Pancreas (tissue), 10 donors: ENCODE measurements around the gene ACTBL2. TPM values are rescaled to one million over a fixed set of nuclear protein-coding genes. Genes with fewer than 3 reads are reported as not detected.

Experiments
- ATAC-seq, 4 donors: fragments of 200-7000 bp; cut with Tn5 transposase; one replicate each; pipeline versions ENCODE4 v1.8.0 to v1.9.1; 2020; ENCODE audit warnings: mild to moderate bottlenecking in 4 of 4, moderate library complexity in 4 of 4
- DNase-seq, 6 donors: peaks; one replicate each; pipeline ENCODE4 v3.0.0-alpha.2; 2020
- FAIRE-seq: peaks from 2 replicates; lab custom pipeline; 2012; peaks lifted over from hg19 to GRCh38; lab: Jason Lieb, UNC
- H3K27ac ChIP-seq, 4 donors: fragments of 200-600 bp; sonication (generic); 1 replicate in 3 of 4; 2 replicates in 1 of 4; pipeline versions ENCODE4 v1.5.0 to v1.8.0; 2020
- H3K27me3 ChIP-seq, 4 donors: fragments of 200-600 bp; one replicate each; pipeline ENCODE4 v1.8.0; 2021
- H3K36me3 ChIP-seq, 3 donors: fragments of 200-600 bp; sonication (generic) in 1 of 3; one replicate each; pipeline versions ENCODE4 v1.5.0 to v1.8.0; 2020 to 2021
- H3K4me1 ChIP-seq, 3 donors: fragments of 200-600 bp; one replicate each; pipeline ENCODE4 v1.8.0; 2021
- H3K4me3 ChIP-seq, 4 donors: fragments of 200-600 bp; sonication (generic) in 2 of 4; one replicate each; pipeline versions ENCODE4 v1.5.0 to v1.8.0; 2020 to 2021
- H3K9me3 ChIP-seq, 4 donors: fragments of 200-600 bp; one replicate each; pipeline ENCODE4 v1.8.0; 2021
- CTCF ChIP-seq, 4 donors: fragments of 200-600 bp; sonication (generic) in 3 of 4; IDR thresholded peaks; one replicate each; pipeline versions ENCODE4 v1.5.0 to v1.8.0; 2021; ENCODE audit warnings: antibody characterized with exemption in 4 of 4
- WGBS, 2 donors: extraction: QIAGEN DNeasy Blood & Tissue Kit; methylation state at CpG; one replicate each; pipeline ENCODE4 v1.1.7; 2013; 5-methylcytosine and 5-hydroxymethylcytosine counted together
- intact Hi-C, 3 donors: fragments of 100-400 bp; cut with DNase I; formaldehyde crosslinking; loops; one replicate each; pipeline versions ENCODE4 v1.11.1 to v1.14.2; 2022
- polyA plus RNA-seq, 2 donors: library from polyadenylated mRNA; stranded (reverse); fragments of 200-250 nt; gene quantifications; one replicate each; pipeline ENCODE4 v1.2.3, GENCODE V29; 2013
- total RNA-seq, 6 donors: library from RNA; stranded (reverse); fragmentation: NEBNext Ultra II Directional in 4 of 6; extraction: Animal tissue kit (Norgen Biotek cat#: 25700) in 4 of 6; gene quantifications; one replicate each; pipeline versions ENCODE4 v1.2.1 to v1.2.4, GENCODE V29; 2021 to 2023
- donor health status: healthy with polysubstance abuse.
- donor health status: DM: no; HTN: no; CAD: no; lungs with moderate emphysema.
- donor health status: DM: no; HTN: no; CAD: no.
- donor health status: control.
- donor health status: control.
- donor health status: Bipolar disorder and iron deficiency.
- donor health status: DM: yes; HTN: yes; CAD: no.
- donor health status: DM: no; HTN: no; CAD: no.
- donor health status: DM: no; HTN: no; CAD: no.
- donor health status: DM: yes; HTN: yes; CAD: no.

The ACTBL2 gene
- total and polyA plus RNA-seq, 8 donors: 0.06 to 0.37 (median 0.12) TPM; not detected in 5

- Histone ChIP-seq H3K27ac (no peak overlapping the region), H3K4me3 (no peak overlapping the region), H3K4me1 (peaks cover 4 to 7% (median 6%) of the 10 kb centered on the region in 3 donors), H3K36me3 (no peaks in the 10 kb centered on the region), H3K9me3 (no peaks in the 10 kb centered on the region), H3K27me3 (no peaks in the 10 kb centered on the region)
- FAIRE-seq (no peak), ATAC-seq (no peak), DNase-seq (no peak)
- 88 to 91% methylated on average over 4 of the region's 4 CpGs for WGBS, 2 donors
- intact Hi-C loops: no loop called here
- TF ChIP-seq CTCF (IDR thresholded peaks at IDR 0.05): no peak
Observed at GRCh38 chr5:57448287-57448686, 34.3 kb downstream of the ACTBL2 start.

GRCh38 chr5:57447658-57448057, 35.0 kb downstream of the ACTBL2 start:
- H3K9me3 ChIP-seq: no peaks in the 10 kb centered on the region
- peaks cover 4 to 7% (median 6%) of the 10 kb centered on the region in 3 donors for H3K4me1 ChIP-seq
- no peak overlapping the region for H3K4me3 ChIP-seq
- FAIRE-seq (no peak), ATAC-seq (no peak), DNase-seq (no peak)
- H3K27me3 ChIP-seq: no peaks in the 10 kb centered on the region
- no peak for TF ChIP-seq CTCF (IDR thresholded peaks at IDR 0.05)
- H3K27ac ChIP-seq: no peak overlapping the region
- H3K36me3 ChIP-seq: no peaks in the 10 kb centered on the region
- intact Hi-C loops: no loop called here

GRCh38 chr5:57446966-57447365, 35.6 kb downstream of the ACTBL2 start:
- FAIRE-seq: no peak

GRCh38 chr5:57445705-57446037, 36.9 kb downstream of the ACTBL2 start:
- no peak overlapping the region for H3K27ac ChIP-seq
- no peak overlapping the region for H3K4me3 ChIP-seq
- intact Hi-C loops: no loop called here
- FAIRE-seq: no peak
- DNase-seq: no peak
- 96 to 100% methylated on average over 4 of the region's 4 CpGs for WGBS, 2 donors
- H3K4me1 ChIP-seq: no peaks in the 10 kb centered on the region
- H3K9me3 ChIP-seq: no peaks in the 10 kb centered on the region
- no peak for ATAC-seq
- H3K27me3 ChIP-seq: no peaks in the 10 kb centered on the region
- H3K36me3 ChIP-seq: no peaks in the 10 kb centered on the region
- no peak for TF ChIP-seq CTCF (IDR thresholded peaks at IDR 0.05)

More at GRCh38 chr5:57446966-57447365, 35.6 kb downstream of the ACTBL2 start:
- ATAC-seq: no peak
- no peak for DNase-seq
- TF ChIP-seq CTCF (IDR thresholded peaks at IDR 0.05): no peak
- Histone ChIP-seq H3K4me1 (peaks cover 4 to 7% (median 6%) of the 10 kb centered on the region in 3 donors), H3K9me3 (no peaks in the 10 kb centered on the region), H3K4me3 (no peak overlapping the region), H3K36me3 (no peaks in the 10 kb centered on the region), H3K27ac (no peak overlapping the region), H3K27me3 (no peaks in the 10 kb centered on the region)
- intact Hi-C loops: no loop called here
- WGBS, 2 donors: 93 to 95% methylated on average over 2 of the region's 2 CpGs

GRCh38 chr5:57445006-57445704, 37.5 kb downstream of the ACTBL2 start:
- Histone ChIP-seq H3K9me3 (no peaks in the 10 kb centered on the region), H3K27me3 (no peaks in the 10 kb centered on the region), H3K4me1 (no peaks in the 10 kb centered on the region), H3K36me3 (no peaks in the 10 kb centered on the region), H3K27ac (no peak overlapping the region), H3K4me3 (no peak overlapping the region)
- intact Hi-C loops: no loop called here
- 85% methylated on average over 5 of the region's 5 CpGs for WGBS, 2 donors
- no peak for FAIRE-seq
- no peak for DNase-seq
- ATAC-seq: no peak
- TF ChIP-seq CTCF (IDR thresholded peaks at IDR 0.05): no peak
